Measurements from ENCODE around the gene MON1A. TPM values are rescaled to one million over a fixed set of nuclear protein-coding genes. Genes with fewer than 3 reads are reported as not detected.
A peak's percentile ranks its signal among the peaks of the same experiment; 100 is the strongest.
"Not testable (repeated sequence)": the region's sequence is repeated elsewhere in the genome, so short reads cannot be mapped to it uniquely, and the experiment has no call there.

Gene MON1A
- polyA plus RNA-seq, 1 donor = 9.7 TPM

GRCh38 chr3:49916686-49917085 is 12.9 kb downstream of the MON1A start:
- DNase-seq = no peak

DNA sequence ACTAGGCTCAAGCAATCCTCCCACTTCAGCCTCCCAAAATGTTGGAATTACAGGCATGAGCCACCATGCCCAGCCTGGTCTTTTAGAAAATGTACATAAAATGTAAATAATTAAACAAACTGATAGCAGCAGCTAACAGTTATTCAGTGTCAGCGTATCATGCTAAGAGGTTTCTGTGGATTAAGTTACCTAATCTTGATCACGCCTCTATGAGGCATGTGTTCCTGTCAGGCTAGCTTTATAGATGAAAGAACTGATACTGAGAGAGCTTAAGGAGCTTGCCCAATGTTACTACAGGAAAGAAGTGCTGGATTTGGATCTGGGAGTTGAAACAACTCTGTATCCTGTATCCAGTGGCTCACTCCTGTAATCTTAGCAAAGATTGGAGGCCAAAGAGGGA is 14.7 kb downstream of the MON1A start:
- no peak for DNase-seq

DNA sequence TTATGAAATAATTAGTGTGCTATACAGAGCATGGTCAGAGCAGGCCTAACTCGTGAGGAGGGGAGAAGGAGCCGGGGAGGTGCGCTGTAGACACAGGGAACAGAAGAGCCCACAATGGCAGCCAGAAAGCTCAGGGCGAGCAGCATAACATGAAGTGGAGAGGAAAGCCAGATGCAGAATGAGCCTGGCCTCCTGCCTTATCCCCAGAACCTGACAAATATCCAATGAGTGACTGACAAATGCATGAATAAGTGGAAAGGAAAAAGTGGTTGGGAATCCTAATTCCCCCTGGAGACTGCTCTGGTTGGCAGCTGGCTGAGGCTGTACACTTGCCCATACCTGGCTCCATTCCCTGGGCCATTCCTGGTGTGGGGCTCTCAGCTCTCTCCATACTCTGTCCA is 16.7 kb downstream of the MON1A start:
- DNase-seq = no peak

GRCh38 chr3:49911611-49912010 is 18.0 kb downstream of the MON1A start:
- DNase-seq = no peak

GRCh38 chr3:49911124-49911420 is 18.5 kb downstream of the MON1A start:
- no peak for DNase-seq

- DNase-seq = no peak
Measured at GRCh38 chr3:49910409-49911123, 19.0 kb downstream of the MON1A start.

DNA sequence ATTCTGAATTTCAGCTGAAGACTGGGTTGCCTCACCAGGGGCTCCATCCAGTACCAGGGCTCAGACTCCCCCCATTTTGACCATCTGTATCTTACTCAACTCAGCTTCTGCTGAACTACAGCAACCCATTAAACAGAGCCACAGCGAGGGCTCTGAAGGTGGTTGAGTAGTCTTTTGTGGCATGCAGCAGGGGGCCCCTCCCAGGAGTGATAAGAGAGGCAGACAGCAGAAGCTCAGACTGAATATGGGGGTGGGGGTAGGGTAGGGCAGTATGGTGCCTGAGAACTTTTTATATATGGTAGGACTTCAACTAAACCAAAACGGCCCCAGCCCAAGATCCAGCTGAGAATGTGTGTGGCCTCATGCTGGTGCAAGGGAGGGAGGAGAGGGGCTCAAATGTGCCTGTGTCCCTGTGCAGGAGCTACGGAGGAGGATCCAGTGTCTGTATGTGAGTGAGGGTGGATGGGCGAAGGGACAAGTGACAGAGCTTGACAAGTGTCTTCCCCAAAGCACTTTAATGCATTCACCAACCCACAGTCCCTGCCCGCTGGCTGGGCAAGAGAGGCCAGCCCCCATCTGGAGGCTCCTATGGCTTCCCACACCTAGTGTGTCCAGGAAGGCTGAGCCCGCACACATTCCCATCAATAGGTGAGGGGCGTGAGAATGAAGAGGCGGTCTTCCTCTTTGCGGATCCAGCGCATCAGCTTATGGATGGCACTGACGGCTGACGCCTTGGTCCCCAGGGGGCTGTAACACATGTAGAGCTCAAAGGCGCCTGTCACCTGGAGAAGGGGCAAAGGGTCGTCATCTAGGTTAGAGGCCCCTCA is 21.0 kb downstream of the MON1A start:
- DNase-seq = no peak

DNA sequence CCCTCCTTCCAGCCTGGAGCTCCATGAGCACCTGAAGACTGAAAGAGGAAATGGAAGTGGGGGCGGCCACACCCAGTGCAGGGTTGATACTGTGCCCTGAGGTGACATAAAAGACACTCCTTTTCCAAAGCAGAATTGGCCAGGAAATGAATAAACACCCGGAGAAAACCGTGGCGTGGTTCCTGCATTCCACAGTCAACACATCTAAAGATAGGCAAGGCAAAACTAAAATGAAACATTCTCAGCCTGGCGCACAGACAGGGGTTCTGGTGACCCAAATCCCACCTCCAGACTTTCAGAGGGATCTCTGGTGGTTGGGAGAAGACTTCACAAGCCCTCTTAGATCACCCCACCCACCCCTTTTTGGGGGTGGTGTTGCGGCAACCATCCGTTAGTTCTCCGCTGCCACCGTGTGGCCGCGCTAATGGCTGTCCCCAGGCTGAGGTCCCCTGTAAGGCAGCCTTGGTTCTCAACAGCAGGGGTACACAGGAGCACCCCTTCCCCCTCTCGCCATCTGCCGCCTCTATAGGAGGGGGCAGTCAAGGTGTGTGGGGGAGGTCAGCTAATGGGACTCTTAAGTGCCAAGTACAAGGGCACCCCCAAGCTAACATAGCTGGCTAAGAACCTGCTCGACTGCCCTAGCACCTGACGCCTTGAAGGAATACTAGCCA is 23.4 kb downstream of the MON1A start:
- peak; percentile 40 for DNase-seq

DNA sequence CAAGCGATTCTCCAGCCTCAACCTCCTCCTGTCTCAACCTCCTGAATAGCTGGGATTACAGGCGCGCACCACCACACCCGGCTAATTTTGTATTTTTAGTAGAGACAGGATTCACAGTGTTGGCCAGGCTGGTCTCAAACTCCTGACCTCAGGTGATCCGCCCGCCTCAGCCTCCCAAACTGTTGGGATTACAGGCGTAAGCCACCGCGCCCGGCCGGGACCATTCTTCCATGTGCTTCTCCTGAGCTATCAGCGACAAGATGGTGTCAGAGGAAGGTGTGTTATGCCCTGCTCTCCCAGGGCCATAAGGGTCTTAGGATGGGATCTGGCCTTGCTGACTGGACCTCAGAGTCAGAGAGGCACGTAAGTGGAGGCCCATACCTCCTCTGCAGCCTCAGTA is 25.2 kb downstream of the MON1A start:
- DNase-seq = not testable (repeated sequence)

GRCh38 chr3:49903451-49904424 is 25.9 kb downstream of the MON1A start, which contains the start of gene MST1R:
TSS of gene MST1R (minus strand) at chr3:49903873. CDS start at chr3:49903609, 264 bp downstream.
- DNase-seq = peak; percentile 63

DNA sequence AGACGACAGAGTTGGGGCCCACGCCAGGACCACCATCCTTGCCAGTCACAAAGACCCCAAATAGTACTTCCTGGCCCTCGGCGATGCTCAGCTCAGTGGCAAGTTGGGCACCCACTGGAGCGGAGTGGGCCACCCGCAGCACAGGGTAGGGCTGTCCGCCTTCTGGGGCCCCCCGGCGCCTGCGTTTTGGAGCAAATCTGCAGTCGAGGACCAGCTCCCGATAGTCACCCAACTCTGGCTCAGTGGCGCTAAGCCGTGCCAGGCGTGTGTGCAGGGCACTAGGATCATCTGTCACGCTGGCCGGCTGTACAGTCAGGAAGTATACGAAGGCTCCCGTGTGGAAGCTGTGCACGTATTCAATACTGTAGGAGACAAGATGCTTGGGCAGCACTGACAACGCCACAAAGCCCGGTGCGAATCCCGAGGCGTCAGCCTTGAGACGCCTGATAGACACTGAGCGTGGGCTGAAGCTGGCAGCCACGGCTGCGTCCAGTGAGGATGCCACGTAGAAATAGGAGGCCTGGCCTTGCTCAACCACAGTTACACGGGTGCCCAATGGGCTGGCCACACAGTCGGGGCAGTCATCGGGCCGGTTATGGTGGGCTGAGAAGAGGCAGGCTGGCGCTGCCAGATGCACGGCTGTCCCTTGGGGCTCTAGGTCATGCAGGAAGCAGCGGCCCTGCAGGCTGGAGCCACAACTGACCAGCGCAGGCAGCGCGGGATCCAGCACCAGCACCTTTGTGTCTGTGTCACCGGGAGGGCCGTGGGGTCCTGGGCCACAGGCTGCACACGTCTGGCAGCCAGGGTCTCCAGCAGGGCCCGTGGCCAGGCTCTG is 26.9 kb downstream of the MON1A start:
- DNase-seq = no peak

DNA sequence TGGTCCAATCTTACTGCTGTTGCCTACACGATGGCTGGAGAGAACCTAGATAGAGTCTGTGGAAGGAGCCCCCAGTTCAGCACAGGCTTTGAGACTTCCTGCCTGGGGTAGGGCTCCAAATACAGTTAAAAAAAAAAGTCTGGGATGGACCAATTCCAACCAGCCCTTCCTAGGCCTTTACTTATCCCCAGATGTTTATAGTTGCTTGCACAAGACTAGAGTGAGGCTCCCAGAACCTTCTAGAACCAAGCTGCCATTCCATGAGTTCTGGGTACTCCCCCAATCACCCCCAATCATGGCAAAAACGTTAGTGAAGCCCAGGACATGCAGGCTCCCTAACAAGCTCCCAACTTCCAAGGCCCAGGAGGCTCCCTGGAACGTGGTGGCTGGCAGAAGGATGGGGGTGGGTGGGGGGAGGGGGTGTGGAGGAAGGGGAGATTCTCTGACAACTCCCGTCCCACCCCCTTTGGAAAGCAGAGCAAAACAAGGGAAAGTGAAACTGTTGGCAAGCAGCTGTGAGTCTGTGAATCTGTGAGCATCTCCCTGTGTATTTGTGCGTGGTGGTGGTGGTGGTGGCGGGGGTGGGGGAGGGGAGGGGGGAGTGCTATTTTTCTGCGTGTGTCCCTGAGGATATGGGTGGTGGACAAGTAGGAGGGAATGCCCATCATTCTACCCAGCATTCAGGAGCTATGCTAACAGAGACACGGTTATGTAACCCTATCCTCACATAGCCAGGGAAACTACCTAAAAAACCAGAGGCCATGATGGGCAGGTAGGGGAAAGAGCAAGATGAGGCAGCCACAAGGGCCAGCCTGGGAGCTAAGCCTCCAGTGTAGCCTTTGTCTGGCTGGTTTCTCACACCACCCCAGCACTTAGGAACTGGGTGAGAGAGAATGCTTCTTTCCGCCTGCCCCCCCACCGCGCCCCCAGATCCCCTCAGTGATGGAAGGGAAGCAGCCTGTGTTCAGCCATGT is 28.0 kb downstream of the MON1A start:
- DNase-seq = peak; percentile 45

GRCh38 chr3:49900491-49901153 is 29.0 kb downstream of the MON1A start:
- DNase-seq = no peak

DNA sequence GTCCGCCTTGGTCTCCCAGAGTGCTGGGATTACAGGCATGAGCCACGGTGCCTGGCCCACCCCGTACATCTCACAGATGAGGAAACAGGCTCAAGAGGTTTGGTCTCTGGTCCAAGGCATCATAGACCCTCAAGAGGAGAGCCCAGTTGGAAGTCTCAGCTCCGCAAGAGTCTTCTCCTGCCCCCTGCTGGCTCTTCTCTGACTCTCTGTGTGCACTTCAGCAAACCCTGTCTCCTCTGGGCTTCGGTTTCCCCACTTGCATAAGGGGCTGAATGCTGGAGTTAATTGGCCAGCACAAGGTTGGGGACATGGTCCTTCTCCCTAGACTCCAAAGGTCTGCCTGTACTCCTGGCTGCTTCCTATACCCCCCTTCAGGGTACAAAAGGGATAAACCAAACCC is 29.8 kb downstream of the MON1A start:
- DNase-seq = no peak

GRCh38 chr3:49898991-49899390 is 30.6 kb downstream of the MON1A start:
- no peak for DNase-seq

GRCh38 chr3:49896345-49896744 is 33.3 kb downstream of the MON1A start:
- no peak for DNase-seq

DNA sequence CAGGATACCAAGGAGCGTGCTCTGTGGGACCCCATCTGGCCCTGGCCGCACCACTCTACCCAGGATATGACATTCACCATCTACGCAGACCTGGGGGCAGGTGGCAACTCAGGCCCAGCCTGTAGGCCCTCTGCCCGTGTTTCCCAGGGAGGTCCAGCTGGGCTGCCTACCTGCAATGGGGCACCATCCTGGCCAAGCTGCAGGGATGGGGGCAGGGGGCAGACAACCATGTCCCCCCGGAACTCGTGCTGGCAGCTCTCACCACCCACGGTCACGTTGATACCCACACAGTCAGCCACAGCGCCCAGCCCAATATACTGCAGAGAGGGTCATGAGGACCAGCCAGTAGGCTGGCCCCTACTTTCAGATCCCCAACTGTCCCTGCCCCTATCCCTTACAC is 33.8 kb downstream of the MON1A start:
- no peak for DNase-seq

- DNase-seq = no peak
Measured at GRCh38 chr3:49889296-49889695, 40.3 kb downstream of the MON1A start.

DNA sequence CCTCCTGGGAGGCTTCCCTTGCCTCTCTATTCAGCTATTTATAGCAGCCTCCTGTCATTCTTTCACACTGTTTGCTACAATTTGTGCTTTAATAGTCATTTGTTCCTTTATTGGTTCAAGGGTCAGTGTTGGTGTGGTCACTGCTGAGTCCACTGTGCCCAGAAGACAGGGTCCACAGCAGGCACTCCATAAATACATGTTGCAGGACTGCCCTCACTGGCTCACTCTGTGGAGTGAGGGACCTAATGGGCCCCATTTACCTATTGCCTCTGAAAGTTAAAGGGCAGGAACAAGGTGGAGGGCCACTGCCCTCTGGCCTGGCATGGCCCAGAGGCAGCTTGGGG is 42.7 kb downstream of the MON1A start:
- no peak for DNase-seq

- DNase-seq = no peak
Measured at GRCh38 chr3:49883998-49884397, 45.6 kb downstream of the MON1A start.

All from hindlimb muscle (tissue), 1 donor.